ENCODE measurements around the gene TMEM171.

The TMEM171 gene, protein sequence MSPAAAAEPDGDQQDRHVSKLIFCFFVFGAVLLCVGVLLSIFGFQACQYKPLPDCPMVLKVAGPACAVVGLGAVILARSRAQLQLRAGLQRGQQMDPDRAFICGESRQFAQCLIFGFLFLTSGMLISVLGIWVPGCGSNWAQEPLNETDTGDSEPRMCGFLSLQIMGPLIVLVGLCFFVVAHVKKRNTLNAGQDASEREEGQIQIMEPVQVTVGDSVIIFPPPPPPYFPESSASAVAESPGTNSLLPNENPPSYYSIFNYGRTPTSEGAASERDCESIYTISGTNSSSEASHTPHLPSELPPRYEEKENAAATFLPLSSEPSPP

DNA sequence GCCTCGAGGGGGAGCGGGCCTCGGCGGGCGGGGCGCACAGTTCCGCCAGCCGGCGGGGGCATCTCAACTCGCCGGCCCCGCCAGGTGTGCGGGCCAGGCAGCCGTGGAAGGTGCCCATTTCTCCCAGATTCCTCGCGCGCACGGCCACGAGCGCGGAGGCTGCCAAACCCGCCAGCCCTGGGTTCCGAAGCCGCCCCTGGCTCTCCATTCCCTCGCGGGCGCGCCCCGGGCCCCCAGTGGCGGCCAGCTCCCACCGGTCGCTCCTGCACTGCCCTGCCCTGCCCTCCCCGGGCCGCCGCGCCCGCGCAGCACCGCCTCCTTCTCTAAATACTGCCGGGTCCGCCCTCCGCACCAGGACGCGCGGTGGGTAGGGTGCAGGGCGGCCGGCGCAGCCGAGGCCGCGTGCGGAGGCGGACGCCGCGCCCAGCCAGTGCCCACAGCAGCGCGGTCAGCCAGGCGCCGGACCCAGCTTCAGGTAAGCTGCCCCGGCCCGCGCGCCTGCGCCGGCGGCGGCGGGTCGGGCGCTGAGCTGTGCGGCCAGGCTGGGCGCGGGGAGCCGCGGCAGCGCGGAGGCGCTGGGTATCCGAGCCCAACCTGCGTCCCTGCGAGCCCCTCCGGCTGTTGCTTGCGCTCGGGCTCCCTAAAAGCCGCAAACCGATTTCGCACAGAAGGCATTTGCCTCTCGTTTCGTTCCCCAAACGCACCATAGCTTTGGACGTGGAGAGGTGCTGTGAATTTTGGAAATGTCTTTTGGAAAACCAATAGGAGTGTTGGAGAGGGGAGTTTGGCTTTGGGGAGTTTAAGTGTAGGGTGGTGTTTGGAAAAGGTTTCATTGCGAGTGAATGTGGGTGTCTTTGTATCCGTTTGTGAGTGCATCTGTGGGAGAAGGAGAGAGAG, at the start of gene TMEM171:
TMEM171 (plus strand) TSS at position 354 of the 897 bp plus-strand sequence. CDS start 2,799 bp downstream, outside the sequence.
- no peak for DNase-seq (ENCODE audit: low read depth in 1 of 2, low spot score in 1 of 2)

DNA sequence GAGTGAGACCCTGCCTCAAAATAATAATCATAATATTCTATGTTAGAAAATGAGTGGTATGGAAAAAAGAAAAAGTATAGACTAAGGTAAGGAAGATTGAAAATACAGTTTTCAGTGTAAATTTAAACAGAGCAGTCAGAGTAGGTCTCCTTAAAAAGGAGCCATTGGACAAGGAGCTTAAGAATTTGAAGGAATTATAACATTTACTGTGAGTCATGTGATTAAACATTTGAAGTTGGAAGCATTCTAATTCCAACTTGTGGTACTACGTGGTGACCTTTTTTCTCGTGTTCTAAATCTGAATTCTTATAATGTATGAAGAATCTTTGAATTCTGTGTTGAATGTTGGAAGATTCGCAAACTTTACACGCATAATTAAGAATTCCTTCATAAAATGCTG, 39.3 kb upstream of the TMEM171 start:
- no peak for DNase-seq (ENCODE audit: low read depth in 1 of 2, low spot score in 1 of 2)

DNA sequence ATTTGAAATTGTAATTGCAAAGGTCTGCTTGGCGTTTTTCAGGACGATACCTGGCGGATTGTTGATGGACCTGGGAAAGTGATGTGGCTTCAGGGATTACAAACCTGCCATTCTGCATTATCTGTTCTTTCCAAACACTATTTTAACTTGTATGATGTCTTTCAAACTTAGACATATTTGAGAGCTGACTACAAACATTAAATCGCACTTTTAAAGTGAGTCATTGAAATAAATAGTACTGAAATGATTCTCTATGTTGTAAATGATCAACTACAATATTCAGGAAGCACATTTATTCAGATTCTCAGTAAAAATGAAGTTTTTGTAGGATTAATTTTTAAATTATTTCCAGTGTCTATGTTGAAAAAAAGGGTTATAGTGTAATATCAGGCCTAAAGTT, 32.3 kb upstream of the TMEM171 start:
- no peak for DNase-seq (ENCODE audit: low read depth in 1 of 2, low spot score in 1 of 2)

DNA sequence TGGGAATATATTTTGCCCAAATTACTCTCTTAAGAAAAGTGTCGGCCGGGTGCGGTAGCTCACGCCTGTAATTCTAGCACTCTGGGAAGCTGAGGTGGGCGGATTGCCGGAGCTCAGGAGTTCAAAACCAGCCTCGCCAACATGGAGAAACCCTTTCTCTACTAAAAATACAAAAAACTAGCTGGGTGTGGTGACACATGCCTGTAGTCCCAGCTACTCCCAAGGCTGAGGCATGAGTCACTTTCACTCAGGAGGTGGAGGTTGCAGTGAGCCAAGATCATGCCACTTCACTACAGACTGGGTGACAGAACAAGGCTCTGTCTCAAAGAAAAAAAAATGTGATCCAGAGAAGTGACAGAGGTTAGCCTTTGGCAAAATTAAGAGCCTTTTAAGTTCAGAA, 26.4 kb upstream of the TMEM171 start:
- no peak for DNase-seq (ENCODE audit: low read depth in 1 of 2, low spot score in 1 of 2)

DNA sequence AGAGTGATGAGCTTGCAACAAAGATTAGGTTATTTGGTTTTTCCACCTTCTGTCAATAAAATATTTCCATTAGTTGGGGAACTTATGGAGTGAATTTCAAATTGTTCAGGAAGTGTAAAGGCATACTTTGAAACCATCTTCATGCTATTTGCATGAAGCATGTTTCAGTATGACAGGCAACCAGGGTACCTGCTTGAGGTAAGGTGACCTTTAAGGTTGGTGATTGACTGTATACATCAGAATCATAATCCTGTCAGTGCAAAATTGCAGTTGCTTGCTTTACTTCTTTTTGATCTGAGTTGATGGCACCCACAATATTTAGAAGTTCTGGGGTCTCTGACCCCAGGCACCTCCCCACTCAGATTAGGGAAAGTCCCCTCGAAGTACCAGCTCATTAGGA, 26.0 kb upstream of the TMEM171 start:
- no peak for DNase-seq (ENCODE audit: low read depth in 1 of 2, low spot score in 1 of 2)

DNA sequence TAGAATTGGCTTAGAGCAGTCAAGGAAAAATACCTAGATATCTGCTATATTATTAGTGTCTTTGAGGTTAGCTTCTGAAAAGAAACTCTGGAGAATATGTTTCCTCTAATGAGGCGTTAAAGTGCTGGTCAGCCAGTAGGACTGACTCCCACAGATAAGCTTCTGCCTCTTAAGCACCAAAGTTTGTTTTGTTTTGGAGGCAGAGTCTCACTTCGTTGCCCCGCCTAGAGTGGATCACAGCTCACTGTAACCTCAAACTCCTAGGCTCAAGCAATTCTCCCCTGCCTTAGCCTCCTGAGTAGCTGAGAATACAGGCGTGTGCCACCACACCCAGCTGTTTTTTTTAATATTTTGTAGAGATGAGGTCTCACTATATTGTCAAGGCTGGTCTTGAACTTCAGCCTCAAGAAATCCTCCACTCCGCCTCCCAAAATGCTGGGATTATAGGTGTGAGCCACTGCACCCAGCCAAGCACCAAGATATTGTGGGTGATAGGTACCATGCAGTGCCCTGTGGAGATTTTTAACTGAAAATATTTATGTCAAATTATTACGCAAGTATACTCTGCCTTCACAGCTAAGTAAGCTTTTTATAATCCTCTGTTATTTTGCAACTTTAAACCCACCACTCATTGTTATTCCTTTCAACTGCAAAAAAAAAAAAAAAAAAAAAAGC, 24.7 kb upstream of the TMEM171 start:
- DNase-seq (ENCODE audit: low read depth in 1 of 2, low spot score in 1 of 2): no peak

DNA sequence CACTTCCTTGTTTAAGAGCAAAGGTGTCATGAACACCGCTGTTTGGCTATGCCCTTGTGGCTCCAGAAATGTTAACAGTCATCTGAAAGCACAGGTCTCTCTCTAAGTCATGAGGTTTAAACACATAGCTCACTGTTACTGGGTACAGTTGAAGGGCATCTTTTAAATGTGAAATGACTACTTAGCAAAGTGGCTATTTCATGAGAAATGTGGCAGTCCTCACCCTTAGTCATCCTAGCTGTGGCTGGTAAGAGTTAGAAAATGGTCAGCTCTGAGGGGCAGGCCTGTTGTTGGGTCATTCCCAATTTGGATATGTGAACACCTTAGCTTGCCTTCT, 24.2 kb upstream of the TMEM171 start:
- no peak for DNase-seq (ENCODE audit: low read depth in 1 of 2, low spot score in 1 of 2)

DNA sequence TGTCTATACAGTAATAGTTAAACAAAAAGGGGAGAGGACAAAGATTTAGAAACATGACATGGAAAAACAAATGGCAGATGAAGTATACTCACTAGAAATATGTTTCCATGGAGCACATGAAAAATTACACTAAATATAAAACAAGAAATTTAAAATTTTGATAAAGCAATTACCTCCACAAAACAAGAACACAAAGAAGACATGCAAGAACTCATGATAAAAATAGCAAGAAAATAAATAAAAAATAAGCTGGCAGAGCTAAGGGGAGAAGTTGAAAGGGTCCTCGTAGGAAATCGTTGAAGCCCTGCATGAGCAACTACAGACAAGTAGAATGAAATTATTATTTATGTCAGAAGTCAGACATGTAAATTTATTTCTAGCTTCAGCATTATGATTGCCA, 22.6 kb upstream of the TMEM171 start:
- DNase-seq (ENCODE audit: low read depth in 1 of 2, low spot score in 1 of 2): no peak

DNA sequence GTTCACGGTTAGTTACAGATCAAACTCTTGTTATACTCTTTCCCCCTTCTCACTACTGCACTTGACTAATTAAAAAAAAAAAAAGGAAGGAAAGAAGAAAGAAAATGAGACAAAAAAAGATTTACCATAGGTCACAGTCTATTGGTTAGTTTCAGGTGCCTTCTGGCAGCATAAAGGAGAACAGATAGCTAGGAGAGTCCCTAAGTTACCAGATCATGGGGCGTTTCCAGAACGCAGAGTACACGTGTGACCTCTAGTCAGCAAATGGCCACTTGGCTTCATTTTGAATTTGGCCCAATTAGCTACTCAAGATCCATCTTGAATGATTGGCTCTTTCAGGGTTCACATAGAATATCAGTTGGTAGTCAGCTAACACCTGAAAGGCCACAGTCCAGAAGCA, 20.3 kb upstream of the TMEM171 start:
- no peak for DNase-seq (ENCODE audit: low read depth in 1 of 2, low spot score in 1 of 2)

DNA sequence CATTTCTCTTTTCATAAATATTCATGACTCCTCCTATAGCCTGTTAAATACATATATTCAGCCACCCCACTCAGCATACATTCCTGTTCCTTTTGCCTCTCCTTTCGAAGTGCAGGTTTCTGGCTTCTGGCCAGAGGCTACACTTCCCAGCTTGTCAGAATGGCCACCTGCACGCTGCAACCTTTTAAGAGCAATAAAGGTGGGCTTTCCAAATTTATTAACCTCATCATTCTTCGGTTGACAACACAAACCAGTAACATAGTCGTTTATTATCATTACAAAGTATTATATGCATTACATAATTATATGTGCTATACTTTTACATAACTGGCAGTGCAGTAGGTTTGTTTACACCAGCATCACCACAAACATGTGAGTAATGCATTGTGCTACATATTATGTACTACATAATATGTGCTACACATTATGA, 16.5 kb upstream of the TMEM171 start:
- DNase-seq (ENCODE audit: low read depth in 1 of 2, low spot score in 1 of 2): no peak

DNA sequence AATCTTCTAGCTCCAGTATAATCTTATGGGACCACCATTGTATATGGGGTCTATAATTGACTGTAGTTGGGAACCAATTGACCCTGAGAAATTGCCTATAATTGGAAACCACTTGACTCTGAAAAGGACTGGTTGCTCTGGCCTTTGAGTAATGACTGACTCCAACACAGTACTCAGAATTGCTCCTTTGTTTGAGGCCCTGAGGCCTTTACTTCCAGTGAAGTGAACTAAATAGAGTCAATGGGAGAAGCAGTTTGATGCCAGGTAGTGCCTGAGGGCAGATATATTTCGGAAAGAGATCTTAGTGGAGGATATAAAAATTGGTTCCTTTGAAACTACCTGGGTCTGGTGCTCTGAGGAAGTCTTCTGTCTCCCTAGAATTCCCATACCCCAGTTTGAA, 16.0 kb upstream of the TMEM171 start:
- no peak for DNase-seq (ENCODE audit: low read depth in 1 of 2, low spot score in 1 of 2)

DNA sequence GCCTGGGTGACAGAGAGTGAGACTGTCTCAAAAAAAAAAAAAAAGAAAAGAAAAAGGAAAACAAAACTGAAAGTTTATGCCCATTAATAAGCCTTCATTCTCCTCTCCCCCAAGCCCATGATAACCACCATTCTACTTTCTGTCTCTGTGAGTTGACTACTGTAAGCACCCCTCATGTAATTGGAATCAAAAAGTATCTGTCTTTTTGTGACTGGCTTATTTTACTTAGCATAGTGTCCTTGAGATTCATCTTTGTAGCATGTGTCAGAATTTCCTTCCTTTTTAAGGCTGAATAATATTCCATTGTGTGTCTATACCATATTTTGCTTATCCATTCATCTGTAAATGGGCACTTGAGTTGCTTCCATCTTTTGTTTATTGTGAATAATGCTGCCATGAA, 14.0 kb upstream of the TMEM171 start:
- no peak for DNase-seq (ENCODE audit: low read depth in 1 of 2, low spot score in 1 of 2)

DNA sequence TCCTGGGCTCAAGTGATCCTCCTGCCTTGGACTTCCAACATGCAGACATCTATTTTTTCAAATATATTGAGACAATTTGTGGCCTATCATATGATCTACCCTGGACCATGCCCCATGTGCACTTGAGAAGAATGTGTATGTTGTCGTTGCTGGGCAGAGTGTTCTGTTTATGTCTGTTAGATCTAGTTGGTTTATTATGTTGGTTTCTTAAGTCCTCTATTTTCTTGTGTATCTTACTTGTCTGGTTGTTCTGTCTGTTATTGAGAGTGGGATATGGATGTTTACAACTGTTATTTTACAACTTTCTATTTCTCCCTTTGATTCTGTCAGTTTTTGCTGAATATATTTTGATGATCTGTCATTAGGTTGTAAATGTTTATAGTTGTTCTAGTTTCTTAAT, 10.2 kb upstream of the TMEM171 start:
- DNase-seq (ENCODE audit: low read depth in 1 of 2, low spot score in 1 of 2): no peak

DNA sequence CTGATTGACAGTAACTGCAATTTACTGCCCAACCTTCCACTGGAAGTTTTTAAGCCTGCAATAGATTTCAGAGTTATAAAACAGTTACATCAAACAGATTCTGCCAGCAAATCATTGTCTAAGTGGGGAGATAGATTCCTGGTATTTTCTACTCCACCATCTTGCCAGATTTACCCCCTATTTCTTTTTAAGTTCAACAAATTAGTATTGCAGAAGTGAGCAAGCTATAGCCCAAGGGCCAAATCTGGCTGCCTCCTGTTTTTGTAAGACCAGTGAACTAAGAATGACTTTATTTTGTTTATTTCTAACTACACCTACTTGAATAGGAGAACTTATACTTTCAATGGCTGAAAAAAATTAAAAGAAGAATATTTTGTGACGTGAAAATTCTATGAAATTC, 8.8 kb upstream of the TMEM171 start:
- no peak for DNase-seq (ENCODE audit: low read depth in 1 of 2, low spot score in 1 of 2)

DNA sequence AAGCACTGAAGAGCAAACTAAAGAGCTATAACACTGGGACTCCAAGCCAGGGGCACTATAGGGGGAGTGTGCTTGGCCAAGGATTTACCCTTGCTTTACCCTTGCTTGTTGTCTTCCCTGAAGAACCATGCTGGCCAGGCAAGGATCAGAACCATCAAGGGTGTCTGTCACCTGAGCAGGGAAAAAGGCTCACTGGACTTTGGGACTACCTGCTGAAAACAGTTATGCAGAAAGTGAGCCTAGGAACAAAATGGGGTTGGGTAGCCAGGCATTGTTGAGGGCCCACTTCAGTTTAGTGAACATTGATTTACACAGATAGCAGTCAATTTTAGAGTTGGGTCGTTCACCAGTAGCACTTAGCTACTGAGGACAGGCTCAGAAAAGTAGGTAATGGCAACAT, 8.0 kb upstream of the TMEM171 start:
- no peak for DNase-seq (ENCODE audit: low read depth in 1 of 2, low spot score in 1 of 2)

DNA sequence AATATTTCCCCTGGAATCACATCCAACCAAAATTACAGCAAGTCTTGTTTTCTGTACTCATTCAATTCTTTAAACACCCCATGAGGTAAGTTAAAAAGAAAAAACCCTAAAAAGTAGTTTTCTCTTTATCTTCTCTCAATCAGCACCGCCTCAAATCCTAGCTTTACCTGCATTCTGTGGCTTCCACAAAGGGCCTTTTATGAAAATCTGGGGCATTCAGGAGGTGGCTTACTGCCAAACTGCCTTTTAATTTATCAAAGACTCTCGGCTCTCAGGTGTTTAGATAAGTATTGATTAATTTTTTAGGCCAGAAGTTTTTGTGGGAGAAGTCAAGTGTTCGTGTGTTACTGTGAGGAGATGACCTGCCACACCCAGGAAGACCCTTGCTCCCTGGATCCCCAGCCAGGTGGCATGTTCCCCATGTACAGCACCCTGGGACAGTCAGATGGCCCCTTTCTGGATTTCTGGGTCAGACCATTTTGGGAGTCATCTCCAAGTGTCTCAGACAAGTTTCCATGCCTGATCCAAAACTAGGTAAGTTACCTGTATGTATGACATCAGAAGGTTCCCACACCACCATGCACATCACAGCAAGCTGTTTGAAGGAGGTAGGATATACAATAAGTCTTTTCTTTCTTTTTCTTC, 6.2 kb upstream of the TMEM171 start:
- no peak for DNase-seq (ENCODE audit: low read depth in 1 of 2, low spot score in 1 of 2)

DNA sequence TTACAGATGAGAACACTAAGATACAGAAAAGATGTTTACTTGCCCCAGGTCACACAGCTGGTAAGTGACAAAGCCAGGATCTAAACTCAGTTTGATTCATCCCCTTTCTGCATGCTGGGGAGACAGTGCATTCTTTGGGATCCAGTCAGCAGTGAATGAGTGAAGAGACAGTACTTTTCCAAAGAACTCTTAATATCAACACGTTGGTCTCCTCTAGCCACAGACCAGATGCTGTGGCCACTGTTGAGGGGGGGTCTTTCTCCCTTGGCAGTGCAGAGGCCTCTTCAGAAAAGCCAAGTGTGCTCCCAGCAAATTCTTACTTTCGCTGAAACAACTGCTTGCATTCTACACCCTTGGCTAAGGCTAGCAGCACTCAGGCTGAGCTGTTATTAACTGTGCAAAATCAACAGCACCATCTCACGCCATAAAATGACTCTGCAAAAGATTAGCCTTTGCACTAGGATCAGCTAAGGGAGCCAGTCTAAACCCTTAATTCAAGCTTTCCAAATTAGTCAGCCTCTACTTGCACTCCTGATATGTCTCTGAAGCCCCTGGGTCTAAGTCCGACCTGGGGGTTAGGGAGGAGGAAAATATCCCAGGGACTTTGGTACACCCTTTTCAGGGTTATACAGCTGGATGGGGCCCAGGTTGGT, 4.8 kb upstream of the TMEM171 start:
- DNase-seq (ENCODE audit: low read depth in 1 of 2, low spot score in 1 of 2): no peak

DNA sequence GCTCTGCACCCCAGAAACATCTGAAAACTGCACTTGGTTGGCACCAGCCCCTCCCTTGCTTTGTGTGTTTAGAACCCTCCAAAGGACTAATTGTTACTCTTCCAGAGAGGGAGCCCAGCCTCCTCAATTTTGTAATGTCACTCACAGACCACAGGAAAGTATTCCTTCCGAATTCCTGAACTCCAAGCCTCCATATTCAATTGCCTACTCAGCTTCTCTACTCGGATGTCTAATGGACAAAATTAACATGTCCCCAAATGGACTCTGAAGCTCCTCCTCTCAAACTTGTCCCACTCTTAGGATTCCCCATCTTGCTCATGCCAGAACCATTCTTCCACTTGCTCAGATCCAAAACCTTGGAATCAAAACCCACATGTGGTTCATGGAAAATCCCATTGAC, 3.9 kb upstream of the TMEM171 start:
- no peak for DNase-seq (ENCODE audit: low read depth in 1 of 2, low spot score in 1 of 2)

DNA sequence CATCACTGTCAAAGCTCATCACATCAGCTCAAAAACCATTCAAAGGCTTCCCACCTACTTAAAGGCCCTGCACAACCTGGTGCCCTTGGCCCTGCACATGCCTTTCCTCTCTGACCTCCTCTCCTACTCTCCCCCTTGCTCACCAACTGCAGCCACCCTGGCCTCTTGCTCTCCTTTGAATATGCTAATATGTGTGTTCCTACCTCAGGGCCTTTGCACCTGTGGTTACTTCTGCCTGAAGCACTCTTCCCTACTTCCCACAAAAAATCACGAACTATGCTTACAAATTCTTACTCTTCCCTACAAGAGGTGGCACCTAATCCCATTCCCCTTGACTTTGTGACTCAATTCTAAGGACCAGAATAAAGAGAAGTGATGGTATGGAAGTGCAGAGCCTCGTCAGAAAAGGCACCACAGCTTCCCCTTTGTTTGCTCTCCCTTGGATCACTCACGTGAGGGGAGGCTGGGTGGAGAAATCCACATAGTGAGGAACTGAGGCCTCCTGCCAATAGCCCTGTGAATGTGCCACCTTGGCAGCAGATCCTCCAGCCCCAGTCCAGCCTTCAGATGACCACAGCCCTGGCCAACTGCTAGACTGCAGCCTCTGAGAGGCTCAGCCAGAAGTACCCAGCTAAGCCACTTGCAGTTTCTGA, 3.2 kb upstream of the TMEM171 start:
- DNase-seq (ENCODE audit: low read depth in 1 of 2, low spot score in 1 of 2): no peak

DNA sequence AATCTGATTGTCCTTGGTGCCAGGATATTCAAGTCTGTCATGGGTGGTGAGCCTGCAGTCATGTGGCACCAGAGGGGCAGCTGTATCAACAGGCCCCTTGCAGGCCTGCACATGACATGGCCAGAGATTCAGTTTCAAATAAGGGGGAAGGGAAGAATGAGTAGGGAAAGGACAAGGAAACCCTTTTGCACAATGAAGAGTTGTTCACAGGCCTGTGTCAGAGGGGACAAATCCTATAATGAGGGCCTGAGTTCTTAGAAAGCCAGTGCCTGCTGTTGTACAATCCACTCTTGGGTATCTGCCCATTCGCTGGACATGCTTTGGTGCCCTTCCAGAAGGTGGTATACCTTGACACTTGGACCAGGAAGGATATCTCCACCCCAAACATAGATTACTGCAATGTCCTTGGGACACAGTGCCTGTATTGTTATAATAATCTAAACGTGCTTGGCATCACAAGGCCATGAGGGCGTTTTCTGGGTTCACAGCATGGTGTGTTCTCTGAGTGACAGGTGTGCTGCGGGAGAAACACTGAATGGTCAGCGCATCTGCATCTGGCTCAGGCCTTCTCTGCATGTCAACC, 1.9 kb upstream of the TMEM171 start:
- no peak for DNase-seq (ENCODE audit: low read depth in 1 of 2, low spot score in 1 of 2)

Measured in stimulated activated CD4-positive, alpha-beta T cell treated with anti-CD3 and anti-CD28 coated beads, Interleukin-15, amount 100 ng/mL, for 1 hour (primary cell).